ENCODE results near the gene CFAP46.

The CFAP46 gene

GRCh38 chr10:132881186-132881920 is 61.0 kb downstream of the CFAP46 start:
- no peak for DNase-seq (ENCODE audit: low read depth, low spot score)

- DNase-seq (ENCODE audit: low read depth, low spot score): no peak
These were observed 62.0 kb downstream of the CFAP46 start for GRCh38 chr10:132880128-132880981.

- DNase-seq (ENCODE audit: low read depth, low spot score): no peak
These were observed 62.8 kb downstream of the CFAP46 start for GRCh38 chr10:132879408-132880127.

GRCh38 chr10:132878730-132879407 is 63.5 kb downstream of the CFAP46 start:
- peak; percentile 15 for DNase-seq (ENCODE audit: low read depth, low spot score)

- DNase-seq (ENCODE audit: low read depth, low spot score): no peak
These were observed 64.2 kb downstream of the CFAP46 start for GRCh38 chr10:132878091-132878729.

GRCh38 chr10:132877473-132877872 is 64.9 kb downstream of the CFAP46 start:
- no peak for DNase-seq (ENCODE audit: low read depth, low spot score)

GRCh38 chr10:132876993-132877431 is 65.4 kb downstream of the CFAP46 start:
- no peak for DNase-seq (ENCODE audit: low read depth, low spot score)

- no peak for DNase-seq (ENCODE audit: low read depth, low spot score)
These were observed 66.1 kb downstream of the CFAP46 start for GRCh38 chr10:132876131-132876860.

GRCh38 chr10:132875435-132875834 is 66.9 kb downstream of the CFAP46 start:
- DNase-seq (ENCODE audit: low read depth, low spot score): no peak

GRCh38 chr10:132873395-132873794 is 69.0 kb downstream of the CFAP46 start:
- no peak for DNase-seq (ENCODE audit: low read depth, low spot score)

- no peak for DNase-seq (ENCODE audit: low read depth, low spot score)
These were observed 69.7 kb downstream of the CFAP46 start for GRCh38 chr10:132872658-132873057.

GRCh38 chr10:132870426-132870825 is 71.9 kb downstream of the CFAP46 start:
- no peak for DNase-seq (ENCODE audit: low read depth, low spot score)

GRCh38 chr10:132869621-132870020 is 72.7 kb downstream of the CFAP46 start:
- DNase-seq (ENCODE audit: low read depth, low spot score): no peak

GRCh38 chr10:132868995-132869394 is 73.4 kb downstream of the CFAP46 start:
- DNase-seq (ENCODE audit: low read depth, low spot score): no peak

GRCh38 chr10:132867801-132868644 is 74.3 kb downstream of the CFAP46 start:
- DNase-seq (ENCODE audit: low read depth, low spot score): no peak

- no peak for DNase-seq (ENCODE audit: low read depth, low spot score)
These were observed 75.6 kb downstream of the CFAP46 start for GRCh38 chr10:132866601-132867381.

- DNase-seq (ENCODE audit: low read depth, low spot score): no peak
These were observed 76.3 kb downstream of the CFAP46 start for GRCh38 chr10:132865851-132866600.

- DNase-seq (ENCODE audit: low read depth, low spot score): no peak
These were observed 77.2 kb downstream of the CFAP46 start for GRCh38 chr10:132865171-132865631.

Measured in iPS DF 19.7 (cell line).